Endothelial cell of umbilical vein (primary cell): ENCODE data around the gene LITAF. TPM values are rescaled to one million over a fixed set of nuclear protein-coding genes. Genes with fewer than 3 reads are reported as not detected.

Experiments
- BruUV-seq: library from RNA; stranded (reverse); fragments of 400-500 nt; replicated peaks from 2 replicates; lab custom pipeline; 2021; lab: Mats Ljungman, UMichigan
- CTCF ChIA-PET: fragments of 300-600, 350-600 bp; sonication (Branson Sonifier 250); formaldehyde crosslinking; loops from one replicate; lab custom pipeline; 2021; ENCODE audit warnings: antibody characterized with exemption, inconsistent platforms; lab: Charles Lee
- POLR2A ChIA-PET: fragments of 300-600, 350-600 bp; sonication (Branson Sonifier 250); formaldehyde crosslinking; loops from one replicate; lab custom pipeline; 2021; ENCODE audit warnings: antibody characterized with exemption, inconsistent platforms; lab: Charles Lee
- DNase-seq: peaks from one replicate; pipeline ENCODE4 v3.0.0-alpha.2; 2011; ENCODE audit warnings: low read depth, low spot score
- FAIRE-seq: peaks from 2 replicates; lab custom pipeline; 2011; peaks lifted over from hg19 to GRCh38; lab: Jason Lieb, UNC
- H2AFZ ChIP-seq: 2 replicates; pipeline ENCODE4 v1.6.0; 2012; ENCODE audit warnings: low read depth, low read length, control low read depth, inconsistent platforms
- H3K27ac ChIP-seq: 2 replicates; pipeline ENCODE4 v1.5.1; 2011; ENCODE audit warnings: low read depth, mild to moderate bottlenecking, control low read depth, low read length, moderate library complexity; ENCODE audit not compliant: insufficient read depth
- H3K27me3 ChIP-seq, 2 experiments: 2 replicates each; pipeline versions ENCODE4 v1.6.0 to v1.6.1; 2011; ENCODE audit warnings: low read length in 2 of 2, mixed read lengths in 1 of 2; ENCODE audit not compliant: control insufficient read depth in 2 of 2, insufficient read depth in 2 of 2
- H3K36me3 ChIP-seq, 2 experiments: 2 replicates in 1 of 2; 3 replicates in 1 of 2; pipeline ENCODE4 v1.5.1; 2011; ENCODE audit warnings: low read length in 2 of 2, mild to moderate bottlenecking in 1 of 2, moderate library complexity in 1 of 2; ENCODE audit not compliant: control insufficient read depth in 2 of 2, insufficient read depth in 2 of 2; ENCODE audit errors: extremely low read depth in 1 of 2
- H3K4me1 ChIP-seq: 3 replicates; pipeline ENCODE4 v1.5.1; 2011; ENCODE audit warnings: mild to moderate bottlenecking, low read length; ENCODE audit not compliant: control insufficient read depth, insufficient read depth; ENCODE audit errors: extremely low read depth
- H3K4me2 ChIP-seq: 2 replicates; pipeline ENCODE4 v1.6.1; 2011; ENCODE audit warnings: low read length, control low read depth, mixed read lengths; ENCODE audit not compliant: insufficient read depth
- H3K4me3 ChIP-seq, 3 experiments: fragments of 200-600 bp in 1 of 3; sonication (generic), shearing (Covaris generic) in 1 of 3; replicated peaks in 1 of 3; 2 replicates each; pipeline ENCODE4 v1.5.1; 2011 to 2016; ENCODE audit warnings: control low read depth in 3 of 3, low read length in 3 of 3, mild to moderate bottlenecking in 2 of 3, inconsistent platforms in 1 of 3, low read depth in 1 of 3, moderate library complexity in 1 of 3; ENCODE audit not compliant: insufficient read depth in 1 of 3
- H3K79me2 ChIP-seq: 2 replicates; pipeline ENCODE4 v1.6.0; 2012; ENCODE audit warnings: low read length, inconsistent platforms; ENCODE audit not compliant: control insufficient read depth, insufficient read depth
- H3K9ac ChIP-seq: replicated peaks from 2 replicates; pipeline ENCODE3; 2011; ENCODE audit warnings: low read length, control low read depth; ENCODE audit not compliant: insufficient read depth; ENCODE audit errors: extremely low read depth
- H3K9me1 ChIP-seq: replicated peaks from 3 replicates; pipeline ENCODE4 v1.6.0; 2011; ENCODE audit warnings: mild to moderate bottlenecking, low read length; ENCODE audit not compliant: control insufficient read depth, insufficient read depth; ENCODE audit errors: extremely low read depth
- H3K9me3 ChIP-seq: replicated peaks from 2 replicates; pipeline ENCODE4 v1.5.1; 2012; ENCODE audit warnings: low read length, inconsistent platforms; ENCODE audit not compliant: control insufficient read depth, insufficient read depth
- H4K20me1 ChIP-seq: replicated peaks from 2 replicates; pipeline ENCODE3; 2011; ENCODE audit warnings: mild to moderate bottlenecking, low read length; ENCODE audit not compliant: control insufficient read depth, insufficient read depth; ENCODE audit errors: extremely low read depth
- EZH2 ChIP-seq: IDR thresholded peaks from 2 replicates; pipeline ENCODE4 v1.6.1; 2012; ENCODE audit warnings: borderline replicate concordance, low read depth, mild to moderate bottlenecking, moderate library complexity, low read length, inconsistent platforms; ENCODE audit not compliant: severe bottlenecking
- FOS ChIP-seq: IDR thresholded peaks from 2 replicates; pipeline ENCODE4 v1.6.1; 2011; ENCODE audit warnings: mild to moderate bottlenecking, low read length, moderate library complexity, borderline replicate concordance; ENCODE audit not compliant: insufficient read depth
- GATA2 ChIP-seq: IDR thresholded peaks from 2 replicates; pipeline ENCODE4 v1.7.0; 2011; ENCODE audit warnings: low read depth, mild to moderate bottlenecking, moderate library complexity, mixed read lengths, low read length; ENCODE audit not compliant: insufficient read length, insufficient read depth
- JUN ChIP-seq: IDR thresholded peaks from 2 replicates; pipeline ENCODE4 v1.6.1; 2011; ENCODE audit warnings: borderline replicate concordance, low read depth; ENCODE audit not compliant: insufficient read length, insufficient read depth
- MYC ChIP-seq: IDR thresholded peaks from one replicate; pipeline ENCODE4 v1.6.1; 2011; ENCODE audit warnings: mild to moderate bottlenecking, low read depth, low read length
- POLR2A ChIP-seq: IDR thresholded peaks from 2 replicates; pipeline ENCODE4 v1.6.1; 2012; ENCODE audit warnings: low read depth, mild to moderate bottlenecking, control low read depth, low read length
- POLR2AphosphoS5 ChIP-seq: IDR thresholded peaks from 2 replicates; pipeline ENCODE4 v1.6.1; 2012; ENCODE audit warnings: low read depth, mild to moderate bottlenecking, control low read depth, low read length, moderate library complexity; ENCODE audit not compliant: insufficient read depth
- dilution Hi-C: fragments of 300-500 bp; cut with MboI; formaldehyde crosslinking; loops from one replicate; pipeline ENCODE4 v1.15.0; 2019; ENCODE audit warnings: low sequenced_read_pairs; ENCODE audit not compliant: extremely low pct_ligation_motif_present
- intact Hi-C: fragments of 100-400 bp; cut with micrococcal nuclease; formaldehyde crosslinking; loops from one replicate; pipeline ENCODE4 v1.10.0; 2022
- polyA plus RNA-seq, 4 experiments: library from polyadenylated mRNA; depleted of rRNA in 3 of 4; stranded (reverse) in 3 of 4; unstranded in 1 of 4; fragments of >200 nt; gene quantifications; 2 replicates each; pipeline versions ENCODE4 v1.2.1 to v1.2.3, GENCODE V29; 2011 to 2012; ENCODE audit warnings: missing spikeins in 1 of 4
- total RNA-seq: library from RNA; stranded (reverse); gene quantifications from 2 replicates; pipeline ENCODE4 v1.2.3, GENCODE V29; 2021
- TF ChIP-seq, protein P1 (sequence below), 2 donors: IDR thresholded peaks; 1 replicate in 1 of 2; 2 replicates in 1 of 2; pipeline ENCODE4 v1.5.1; 2011; ENCODE audit warnings: low read length in 2 of 2, mild to moderate bottlenecking in 2 of 2, moderate library complexity in 2 of 2, control low read depth in 1 of 2, inconsistent platforms in 1 of 2, low read depth in 1 of 2; ENCODE audit not compliant: insufficient read depth in 1 of 2; ENCODE audit errors: extremely low read depth in 1 of 2
- TF ChIP-seq, protein P2 (sequence below): IDR thresholded peaks from 2 replicates; pipeline ENCODE4 v1.6.1; 2011; ENCODE audit not compliant: insufficient read depth, insufficient read length

Gene LITAF
- total and polyA plus RNA-seq, 2 donors (not counting 3 experiments of a cell fraction or from before 2014, with no cell fraction given): 15.2 to 27.2 TPM

DNA sequence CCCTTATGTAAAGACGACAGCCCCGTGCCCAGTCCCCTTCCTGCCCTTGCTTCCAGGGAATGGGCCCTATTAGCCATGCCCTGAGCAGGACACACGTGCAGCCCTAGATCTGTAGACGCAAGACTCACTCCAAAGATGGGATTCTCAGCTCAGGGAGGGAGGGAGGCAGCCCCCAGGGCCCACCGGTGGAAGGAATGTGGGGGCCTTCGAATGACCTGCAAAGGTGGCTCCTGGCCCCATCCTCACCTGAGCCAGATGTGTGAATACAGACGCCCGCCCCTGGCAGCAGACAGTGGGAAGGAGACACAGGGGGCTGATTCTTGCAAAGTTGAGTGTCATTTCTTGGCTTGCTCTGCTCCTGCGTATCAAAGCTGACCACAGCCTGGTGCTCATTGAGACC, 47.8 kb downstream of the LITAF start:
- intact Hi-C loops: no loop called here
- CTCF ChIA-PET: no interaction called here

DNA sequence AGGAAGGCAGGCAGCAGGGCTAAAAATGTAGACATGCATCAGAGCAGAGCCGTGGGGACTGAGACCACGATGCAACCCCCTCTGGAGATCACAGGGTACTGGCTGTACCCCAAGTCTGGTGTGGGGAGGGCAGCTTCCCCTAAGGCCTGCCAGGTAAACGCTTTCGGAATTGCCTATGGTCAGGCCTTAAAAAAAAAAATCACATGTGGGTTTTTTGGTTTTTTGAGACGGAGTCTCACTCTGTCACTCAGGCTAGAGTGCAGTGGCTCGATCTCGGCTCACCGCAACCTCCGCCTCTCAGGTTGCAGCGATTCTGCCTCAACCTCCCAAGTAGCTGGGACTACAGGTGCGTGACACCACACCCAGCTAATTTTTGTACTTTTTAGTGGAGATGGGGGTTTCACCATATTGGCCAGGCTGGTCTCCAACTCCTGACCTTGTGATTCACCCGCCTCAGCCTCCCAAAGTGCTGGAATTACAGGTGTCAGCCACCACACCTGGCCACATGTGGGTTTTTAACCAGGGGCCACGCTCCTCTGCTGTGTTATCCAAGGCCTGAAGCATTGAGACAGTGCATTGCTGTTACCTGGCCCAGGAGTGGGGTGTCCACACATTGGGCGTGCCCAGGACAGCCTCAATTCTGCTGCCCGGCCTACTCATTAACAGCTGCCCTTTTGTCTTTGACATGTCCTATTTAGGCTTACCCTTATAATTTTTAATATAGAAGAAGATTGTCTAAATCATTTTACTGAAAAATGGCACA, 50.4 kb downstream of the LITAF start:
- no peaks in the 10 kb centered on the region for H4K20me1 ChIP-seq
- H3K27ac ChIP-seq: no peak overlapping the region
- no peaks in the 10 kb centered on the region for H3K9me3 ChIP-seq
- dilution Hi-C loops (no loop called here), intact Hi-C loops (no loop called here)
- no peak overlapping the region for H3K4me3 ChIP-seq
- BruUV-seq: no TSS peak
- H3K4me2 ChIP-seq: no peak overlapping the region
- TF ChIP-seq POLR2A (no peak), GATA2 (no peak), JUN (no peak), FOS (no peak), POLR2AphosphoS5 (no peak), EZH2 (no peak), MYC (no peak)
- TF ChIP-seq, protein P1, sequence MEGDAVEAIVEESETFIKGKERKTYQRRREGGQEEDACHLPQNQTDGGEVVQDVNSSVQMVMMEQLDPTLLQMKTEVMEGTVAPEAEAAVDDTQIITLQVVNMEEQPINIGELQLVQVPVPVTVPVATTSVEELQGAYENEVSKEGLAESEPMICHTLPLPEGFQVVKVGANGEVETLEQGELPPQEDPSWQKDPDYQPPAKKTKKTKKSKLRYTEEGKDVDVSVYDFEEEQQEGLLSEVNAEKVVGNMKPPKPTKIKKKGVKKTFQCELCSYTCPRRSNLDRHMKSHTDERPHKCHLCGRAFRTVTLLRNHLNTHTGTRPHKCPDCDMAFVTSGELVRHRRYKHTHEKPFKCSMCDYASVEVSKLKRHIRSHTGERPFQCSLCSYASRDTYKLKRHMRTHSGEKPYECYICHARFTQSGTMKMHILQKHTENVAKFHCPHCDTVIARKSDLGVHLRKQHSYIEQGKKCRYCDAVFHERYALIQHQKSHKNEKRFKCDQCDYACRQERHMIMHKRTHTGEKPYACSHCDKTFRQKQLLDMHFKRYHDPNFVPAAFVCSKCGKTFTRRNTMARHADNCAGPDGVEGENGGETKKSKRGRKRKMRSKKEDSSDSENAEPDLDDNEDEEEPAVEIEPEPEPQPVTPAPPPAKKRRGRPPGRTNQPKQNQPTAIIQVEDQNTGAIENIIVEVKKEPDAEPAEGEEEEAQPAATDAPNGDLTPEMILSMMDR (IDR thresholded peaks at IDR 0.05; ENCODE audit: extremely low read depth in 1 of 2, insufficient read depth in 1 of 2, low read depth in 1 of 2, low read length in 2 of 2): no peak
- TF ChIP-seq, protein P2, sequence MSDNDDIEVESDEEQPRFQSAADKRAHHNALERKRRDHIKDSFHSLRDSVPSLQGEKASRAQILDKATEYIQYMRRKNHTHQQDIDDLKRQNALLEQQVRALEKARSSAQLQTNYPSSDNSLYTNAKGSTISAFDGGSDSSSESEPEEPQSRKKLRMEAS: no peak
- no peak overlapping the region for H3K9ac ChIP-seq
- DNase-seq (no peak), FAIRE-seq (no peak)
- no peaks in the 10 kb centered on the region for H3K9me1 ChIP-seq
- no peaks in the 10 kb centered on the region for H3K36me3 ChIP-seq
- H3K4me1 ChIP-seq: no peaks in the 10 kb centered on the region
- H3K27me3 ChIP-seq: no peaks in the 10 kb centered on the region
- ChIA-PET CTCF (interaction anchor here (0.7 to 2.2 kb wide), 3 partner anchors 34 to 129 kb away, joined by 3 to 6 read pairs (median 5); no protein-coding TSS in a partner anchor), POLR2A (no interaction called here)
- H3K79me2 ChIP-seq: no peaks in the 10 kb centered on the region
- no peak overlapping the region for H2AFZ ChIP-seq

More for the DNA sequence above, 47.8 kb downstream of the LITAF start:
- peaks cover 0 to 2% of the 10 kb centered on the region in 2 experiments for H3K27me3 ChIP-seq
- no peak overlapping the region for H3K4me2 ChIP-seq
- no peaks in the 10 kb centered on the region for H3K79me2 ChIP-seq
- BruUV-seq: no TSS peak
- H2AFZ ChIP-seq: no peak overlapping the region
- no peaks in the 10 kb centered on the region for H4K20me1 ChIP-seq
- no peaks in the 10 kb centered on the region for H3K36me3 ChIP-seq
- H3K4me3 ChIP-seq: no peak overlapping the region
- TF ChIP-seq JUN (no peak), EZH2 (no peak), POLR2A (no peak)
- no peak overlapping the region for H3K27ac ChIP-seq
- FAIRE-seq (no peak), DNase-seq (no peak)
- no peaks in the 10 kb centered on the region for H3K9me1 ChIP-seq
- H3K4me1 ChIP-seq: no peaks in the 10 kb centered on the region
- POLR2A ChIA-PET: no interaction called here
- H3K9ac ChIP-seq: no peak overlapping the region
- H3K9me3 ChIP-seq: no peaks in the 10 kb centered on the region
- dilution Hi-C loops: no loop called here
